RWPE1 (cell line): ENCODE measurements around the gene ZMIZ1.

Experiments
- CTCF ChIA-PET: fragments of 350-600 bp; sonication (Branson Sonifier 250); formaldehyde crosslinking; extraction: SDS; loops from one replicate; lab custom pipeline; 2021; lab: Yijun Ruan, JAX
- POLR2A ChIA-PET: fragments of 400-600 bp; formaldehyde crosslinking; extraction: SDS; loops from one replicate; lab custom pipeline; 2020; ENCODE audit warnings: antibody characterized with exemption; ENCODE audit not compliant: low non-redundant PET; lab: Yijun Ruan, JAX
- DNase-seq: peaks from one replicate; pipeline ENCODE4 v3.0.0; 2012; ENCODE audit warnings: low spot score
- H3K27ac ChIP-seq: fragments of 450-650 bp; 2 replicates; pipeline ENCODE4 v1.5.1; 2017
- CTCF ChIP-seq: fragments of 450-650 bp; conservative IDR thresholded peaks from 2 replicates; pipeline ENCODE4 v1.5.1; 2017; ENCODE audit warnings: low read depth, mild to moderate bottlenecking

The ZMIZ1 gene

GRCh38 chr10:79065091-79065551 lies 3.6 kb upstream of the ZMIZ1 start:
- peak overlapping the region; percentile 14; the same call in 1 of the 2 replicates for H3K27ac ChIP-seq
- CTCF ChIA-PET = interaction anchor here (0.6 to 0.7 kb wide), 2 partner anchors 286 to 870 kb away, joined by 3 to 4 read pairs; no protein-coding TSS in a partner anchor
- DNase-seq = no peak
- POLR2A ChIA-PET = no interaction called here
- no peak for TF ChIP-seq CTCF

- DNase-seq = no peak
- CTCF ChIA-PET = interaction anchor here (0.7 to 6.1 kb wide), 5 partner anchors 97 to 981 kb away, joined by 3 to 42 read pairs (median 3); no protein-coding TSS in a partner anchor
- TF ChIP-seq CTCF = no peak
- H3K27ac ChIP-seq = peak overlapping the region; percentile 100
- POLR2A ChIA-PET = no interaction called here
Observed at GRCh38 chr10:79065853-79066252, 2.9 kb upstream of the ZMIZ1 start.

- CTCF ChIA-PET = interaction anchor here (0.6 to 6.1 kb wide), 8 partner anchors 92 to 1355 kb away, joined by 3 to 42 read pairs (median 4); no protein-coding TSS in a partner anchor
- H3K27ac ChIP-seq = peak overlapping the region; percentile 100
- TF ChIP-seq CTCF = no peak
- POLR2A ChIA-PET = interaction anchor here (0.6 kb wide), 2 partner anchors 139 to 237 kb away, joined by 3 to 5 read pairs; no protein-coding TSS in a partner anchor
- DNase-seq = no peak
Observed at GRCh38 chr10:79066411-79067240, 2.1 kb upstream of the ZMIZ1 start.

GRCh38 chr10:79067241-79068202 lies 1.2 kb upstream of the ZMIZ1 start:
- ChIA-PET CTCF (interaction anchor here (0.6 to 6.1 kb wide), 8 partner anchors 93 to 1356 kb away, joined by 3 to 42 read pairs (median 4); no protein-coding TSS in a partner anchor), POLR2A (interaction anchor here (0.6 kb wide), 1 partner anchor 138 kb away, joined by 3 read pairs; no protein-coding TSS in a partner anchor)
- H3K27ac ChIP-seq = peak overlapping the region; percentile 100
- peak; percentile 90 for DNase-seq
- 0 out of 2 replicates have a peak, but pooled peaks have one; percentile 19 for TF ChIP-seq CTCF

- TF ChIP-seq CTCF = no peak; the same call in 1 of the 2 replicates
- peak overlapping the region; percentile 100 for H3K27ac ChIP-seq
- no peak for DNase-seq
- ChIA-PET CTCF (interaction anchor here (0.8 to 6.1 kb wide), 3 partner anchors 127 to 1021 kb away, joined by 3 to 42 read pairs (median 4); no protein-coding TSS in a partner anchor), POLR2A (no interaction called here)
Observed at GRCh38 chr10:79068203-79068561, 584 bp upstream of the ZMIZ1 start.
